Prostate gland (tissue), 2 donors: ENCODE data around the gene TMEM91.

Source experiments
- CTCF ChIP-seq, 4 experiments: fragments of 200-600 bp in 2 of 4; fragments of 450-650 bp in 2 of 4; sonication (generic) in 2 of 4; IDR thresholded peaks; 1 replicate in 3 of 4; 2 replicates in 1 of 4; pipeline ENCODE4 v1.5.1; 2016 to 2019; ENCODE audit warnings: antibody characterized with exemption in 4 of 4, mild to moderate bottlenecking in 2 of 4, moderate library complexity in 2 of 4
- POLR2A ChIP-seq: fragments of 450-650 bp; IDR thresholded peaks from one replicate; pipeline ENCODE4 v1.6.1; 2016; ENCODE audit warnings: antibody characterized with exemption, mild to moderate bottlenecking
- POLR2AphosphoS5 ChIP-seq: sonication (generic); formaldehyde crosslinking; IDR thresholded peaks from one replicate; pipeline ENCODE4 v1.6.1; 2017; ENCODE audit warnings: antibody characterized with exemption

GRCh38 chr19:41355035-41355434, 21.3 kb upstream of the TMEM91 start:
- TF ChIP-seq CTCF (IDR thresholded peaks at IDR 0.05) = no peak
- no peak for TF ChIP-seq POLR2AphosphoS5
- no peak for TF ChIP-seq POLR2A
